Thyroid gland (tissue), 4 donors: ENCODE measurements around the gene CSRNP3. TPM values are rescaled to one million over a fixed set of nuclear protein-coding genes. Genes with fewer than 3 reads are reported as not detected.
A peak's percentile ranks its signal among the peaks of the same experiment; 100 is the strongest.

ENCODE experiments used
- DNase-seq, 2 donors: peaks; one replicate each; pipeline ENCODE4 v3.0.0-alpha.2; 2019
- H3K27ac ChIP-seq, 3 donors: fragments of 200-600 bp; sonication (generic); 1 replicate in 2 of 3; 2 replicates in 1 of 3; pipeline ENCODE4 v1.5.1; 2016 to 2019; ENCODE audit warnings: mild to moderate bottlenecking in 1 of 3, moderate library complexity in 1 of 3
- H3K27me3 ChIP-seq: fragments of 200-600 bp; sonication (generic); one replicate; pipeline ENCODE4 v1.5.1; 2019
- H3K36me3 ChIP-seq, 2 donors: fragments of 200-600 bp; sonication (generic); one replicate each; pipeline ENCODE4 v1.5.1; 2016 to 2019
- H3K4me1 ChIP-seq, 2 donors: fragments of 200-600 bp; sonication (generic); one replicate each; pipeline ENCODE4 v1.5.1; 2017 to 2019
- H3K4me3 ChIP-seq, 3 donors: fragments of 200-600 bp; sonication (generic); replicated peaks in 1 of 3; 1 replicate in 2 of 3; 2 replicates in 1 of 3; pipeline ENCODE4 v1.5.1; 2016; ENCODE audit warnings: mild to moderate bottlenecking in 1 of 3
- H3K9me3 ChIP-seq: fragments of 200-600 bp; sonication (generic); one replicate; pipeline ENCODE4 v1.5.1; 2017
- CTCF ChIP-seq, 6 experiments: fragments of 200-600 bp in 3 of 6; fragments of 450-650 bp in 3 of 6; sonication (generic) in 3 of 6; IDR thresholded peaks; one replicate each; pipeline ENCODE4 v1.5.1; 2016 to 2019; ENCODE audit warnings: antibody characterized with exemption in 6 of 6, mild to moderate bottlenecking in 2 of 6, inconsistent platforms in 1 of 6, moderate library complexity in 1 of 6
- POLR2A ChIP-seq, 2 donors: fragments of 450-650 bp; IDR thresholded peaks; one replicate each; pipeline ENCODE4 v1.6.1; 2017; ENCODE audit warnings: antibody characterized with exemption in 2 of 2, mild to moderate bottlenecking in 2 of 2, moderate library complexity in 1 of 2
- WGBS, 2 donors: methylation state at CpG; one replicate each; pipeline ENCODE4 v1.1.5; 2017; 5-methylcytosine and 5-hydroxymethylcytosine counted together
- intact Hi-C: fragments of 100-400 bp; cut with DNase I; formaldehyde crosslinking; loops from one replicate; pipeline ENCODE4 v1.15.1; 2023
- total RNA-seq, 4 donors: library from RNA; depleted of rRNA; stranded (reverse); fragments of >200 nt; gene quantifications; one replicate each; pipeline ENCODE4 v1.2.3, GENCODE V29; 2016

Gene CSRNP3
- total RNA-seq, 4 donors from 2014 or later = 6.0 to 16.5 (median 9.9) TPM

- no peak overlapping the region for H3K27ac ChIP-seq
- intact Hi-C loops = no loop called here
- TF ChIP-seq POLR2A (IDR thresholded peaks at IDR 0.05) (no peak), CTCF (IDR thresholded peaks at IDR 0.05) (no peak)
- no peaks in the 10 kb centered on the region for H3K27me3 ChIP-seq
- H3K36me3 ChIP-seq = no peaks in the 10 kb centered on the region
- no peak overlapping the region for H3K4me3 ChIP-seq
- peaks cover 0 to 5% of the 10 kb centered on the region in 2 donors for H3K4me1 ChIP-seq
- DNase-seq = no peak
- no peaks in the 10 kb centered on the region for H3K9me3 ChIP-seq
Observed at GRCh38 chr2:165547900-165548299, 78.4 kb downstream of the CSRNP3 start.

- TF ChIP-seq POLR2A (IDR thresholded peaks at IDR 0.05) (no peak), CTCF (IDR thresholded peaks at IDR 0.05) (no peak)
- H3K27me3 ChIP-seq = no peaks in the 10 kb centered on the region
- no peak overlapping the region for H3K27ac ChIP-seq
- WGBS, 2 donors = 88% methylated on average over 1 of the region's 1 CpG
- H3K4me1 ChIP-seq = peaks cover 0 to 5% of the 10 kb centered on the region in 2 donors
- H3K36me3 ChIP-seq = no peaks in the 10 kb centered on the region
- H3K4me3 ChIP-seq = no peak overlapping the region
- DNase-seq = no peak
- intact Hi-C loops = no loop called here
- no peaks in the 10 kb centered on the region for H3K9me3 ChIP-seq
Observed at GRCh38 chr2:165549619-165550018, 80.1 kb downstream of the CSRNP3 start.

- H3K27ac ChIP-seq = no peak overlapping the region
- TF ChIP-seq CTCF (IDR thresholded peaks at IDR 0.05) = peak in 3 of 6 experiments; percentile 28 to 36 (median 30)
- TF ChIP-seq POLR2A (IDR thresholded peaks at IDR 0.05) = no peak
- H3K27me3 ChIP-seq = no peaks in the 10 kb centered on the region
- WGBS, 2 donors = 91 to 93% methylated on average over 2 of the region's 2 CpGs
- H3K36me3 ChIP-seq = no peaks in the 10 kb centered on the region
- no peak overlapping the region for H3K4me3 ChIP-seq
- H3K4me1 ChIP-seq = no peaks in the 10 kb centered on the region
- no peaks in the 10 kb centered on the region for H3K9me3 ChIP-seq
- no peak for DNase-seq
- intact Hi-C loops = no loop called here
Observed at GRCh38 chr2:165558832-165559231, 89.3 kb downstream of the CSRNP3 start.

GRCh38 chr2:165560377-165560988 is 91.0 kb downstream of the CSRNP3 start:
- no peaks in the 10 kb centered on the region for H3K36me3 ChIP-seq
- DNase-seq = no peak
- WGBS, 2 donors = 78 to 82% methylated on average over 4 of the region's 4 CpGs
- H3K27me3 ChIP-seq = no peaks in the 10 kb centered on the region
- intact Hi-C loops = no loop called here
- no peak overlapping the region for H3K27ac ChIP-seq
- TF ChIP-seq POLR2A (IDR thresholded peaks at IDR 0.05) = no peak
- no peak for TF ChIP-seq CTCF (IDR thresholded peaks at IDR 0.05)
- H3K9me3 ChIP-seq = no peaks in the 10 kb centered on the region
- no peaks in the 10 kb centered on the region for H3K4me1 ChIP-seq
- H3K4me3 ChIP-seq = no peak overlapping the region

GRCh38 chr2:165561516-165561915 is 92.0 kb downstream of the CSRNP3 start:
- 76 to 87% methylated on average over 1 of the region's 1 CpG for WGBS, 2 donors
- H3K27ac ChIP-seq = no peak overlapping the region
- H3K9me3 ChIP-seq = no peaks in the 10 kb centered on the region
- DNase-seq = no peak
- no peaks in the 10 kb centered on the region for H3K27me3 ChIP-seq
- TF ChIP-seq POLR2A (IDR thresholded peaks at IDR 0.05) = no peak
- TF ChIP-seq CTCF (IDR thresholded peaks at IDR 0.05) = no peak
- H3K36me3 ChIP-seq = no peaks in the 10 kb centered on the region
- H3K4me3 ChIP-seq = no peak overlapping the region
- H3K4me1 ChIP-seq = no peaks in the 10 kb centered on the region
- intact Hi-C loops = no loop called here
